Measurements from ENCODE around the gene CYB561. TPM values are rescaled to one million over a fixed set of nuclear protein-coding genes. Genes with fewer than 3 reads are reported as not detected.

CYB561 gene
- total RNA-seq, 4 donors from 2014 or later: 2.2 to 6.5 (median 3.9) TPM

- peaks cover 0 to 4% of the 10 kb centered on the region in 2 donors for H3K4me1 ChIP-seq
- ATAC-seq (no peak), DNase-seq (no peak)
- no peaks in the 10 kb centered on the region for H3K36me3 ChIP-seq
- no peaks in the 10 kb centered on the region for H3K9me3 ChIP-seq
- H3K27ac ChIP-seq: no peak overlapping the region
- no peak overlapping the region for H3K4me3 ChIP-seq
- H3K27me3 ChIP-seq: no peaks in the 10 kb centered on the region
- TF ChIP-seq CTCF (IDR thresholded peaks at IDR 0.05 in 4 of 5, conservative IDR thresholded peaks at IDR 0.05 in 1 of 5): no peak
- TF ChIP-seq POLR2A (IDR thresholded peaks at IDR 0.05): no peak
- intact Hi-C loops (cut with DNase I; ENCODE audit: low total_unique reads) (loop anchor here (10.0 kb wide), 2 partner anchors 121 to 441 kb away; no protein-coding TSS in a partner anchor), in situ Hi-C loops (cut with MboI; ENCODE audit: low sequenced_read_pairs in 4 of 4) (loop anchor here (5.0 to 25.0 kb wide), 5 partner anchors 51 to 711 kb away; partner anchors contain the start of gene ACE (in 1 of the 4))
Measured at GRCh38 chr17:63423251-63423950, 22.7 kb downstream of the CYB561 start.

GRCh38 chr17:63421681-63422645 is 24.1 kb downstream of the CYB561 start:
- peaks cover 0 to 4% of the 10 kb centered on the region in 2 donors for H3K4me1 ChIP-seq
- H3K36me3 ChIP-seq: no peaks in the 10 kb centered on the region
- intact Hi-C loops (cut with DNase I; ENCODE audit: low total_unique reads) (loop anchor here (10.0 kb wide), 2 partner anchors 123 to 443 kb away; no protein-coding TSS in a partner anchor), in situ Hi-C loops (cut with MboI; ENCODE audit: low sequenced_read_pairs in 4 of 4) (loop anchor here (5.0 to 25.0 kb wide), 5 partner anchors 53 to 710 kb away; partner anchors contain the start of gene ACE (in 1 of the 4))
- no peaks in the 10 kb centered on the region for H3K27me3 ChIP-seq
- no peak overlapping the region for H3K27ac ChIP-seq
- H3K9me3 ChIP-seq: no peaks in the 10 kb centered on the region
- no peak overlapping the region for H3K4me3 ChIP-seq
- no peak for DNase-seq
- no peak for ATAC-seq
- TF ChIP-seq POLR2A (IDR thresholded peaks at IDR 0.05) (no peak), CTCF (IDR thresholded peaks at IDR 0.05 in 4 of 5, conservative IDR thresholded peaks at IDR 0.05 in 1 of 5) (no peak)

- Histone ChIP-seq H3K4me1 (peaks cover 0 to 4% of the 10 kb centered on the region in 2 donors), H3K27me3 (no peaks in the 10 kb centered on the region), H3K4me3 (no peak overlapping the region), H3K27ac (no peak overlapping the region), H3K36me3 (no peaks in the 10 kb centered on the region), H3K9me3 (no peaks in the 10 kb centered on the region)
- no peak for ATAC-seq
- in situ Hi-C loops (cut with MboI; ENCODE audit: low sequenced_read_pairs in 4 of 4) (loop anchor here (5.0 to 25.0 kb wide), 5 partner anchors 54 to 709 kb away; partner anchors contain the start of gene ACE (in 1 of the 4)), intact Hi-C loops (cut with DNase I; ENCODE audit: low total_unique reads) (loop anchor here (10.0 kb wide), 2 partner anchors 124 to 444 kb away; no protein-coding TSS in a partner anchor)
- no peak for TF ChIP-seq POLR2A (IDR thresholded peaks at IDR 0.05)
- no peak for TF ChIP-seq CTCF (IDR thresholded peaks at IDR 0.05 in 4 of 5, conservative IDR thresholded peaks at IDR 0.05 in 1 of 5)
- no peak for DNase-seq
Measured at GRCh38 chr17:63420868-63421680, 25.0 kb downstream of the CYB561 start.
